A673 (cell line): ENCODE measurements around the gene TMEM174.

Source experiments
- CTCF ChIP-seq: fragments of 300-800, 200-600 bp; sonication (generic); conservative IDR thresholded peaks from 2 replicates; pipeline ENCODE4 v1.5.1; 2017; ENCODE audit warnings: low read depth, mild to moderate bottlenecking, antibody characterized with exemption, low read length, moderate library complexity, mixed read lengths
- EZH2 ChIP-seq: fragments of 200-600 bp; sonication (generic); IDR thresholded peaks from 2 replicates; pipeline ENCODE4 v1.6.1; 2017; ENCODE audit warnings: borderline replicate concordance, low read depth, mild to moderate bottlenecking, mixed read lengths, antibody characterized with exemption, low read length; ENCODE audit not compliant: poor library complexity, severe bottlenecking

- TF ChIP-seq CTCF (peak; percentile 53), EZH2 (no peak)
Measured at GRCh38 chr5:73135429-73136054, 37.5 kb upstream of the TMEM174 start.
